ENCODE results near the gene TMEM231.

Gene TMEM231

DNA sequence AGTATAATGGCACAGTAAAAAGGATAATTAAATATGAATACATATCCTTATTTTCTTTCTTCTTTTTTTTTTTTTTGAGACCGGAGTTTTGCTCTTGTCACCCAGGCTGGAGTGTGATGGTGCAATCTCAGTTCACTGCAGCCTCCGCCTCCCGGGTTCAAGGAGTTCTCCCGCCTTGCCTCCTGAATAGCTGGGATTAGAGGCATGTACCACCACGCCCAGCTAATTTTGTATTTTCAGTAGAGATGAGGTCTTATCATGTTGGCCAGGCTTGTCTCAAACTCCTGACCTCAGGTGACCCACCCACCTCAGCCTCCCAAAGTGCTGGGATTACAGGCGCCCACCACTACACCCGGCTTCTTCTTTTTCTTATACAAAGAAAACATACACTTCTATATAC is 22.2 kb upstream of the TMEM231 start:
- TF ChIP-seq, protein P1, sequence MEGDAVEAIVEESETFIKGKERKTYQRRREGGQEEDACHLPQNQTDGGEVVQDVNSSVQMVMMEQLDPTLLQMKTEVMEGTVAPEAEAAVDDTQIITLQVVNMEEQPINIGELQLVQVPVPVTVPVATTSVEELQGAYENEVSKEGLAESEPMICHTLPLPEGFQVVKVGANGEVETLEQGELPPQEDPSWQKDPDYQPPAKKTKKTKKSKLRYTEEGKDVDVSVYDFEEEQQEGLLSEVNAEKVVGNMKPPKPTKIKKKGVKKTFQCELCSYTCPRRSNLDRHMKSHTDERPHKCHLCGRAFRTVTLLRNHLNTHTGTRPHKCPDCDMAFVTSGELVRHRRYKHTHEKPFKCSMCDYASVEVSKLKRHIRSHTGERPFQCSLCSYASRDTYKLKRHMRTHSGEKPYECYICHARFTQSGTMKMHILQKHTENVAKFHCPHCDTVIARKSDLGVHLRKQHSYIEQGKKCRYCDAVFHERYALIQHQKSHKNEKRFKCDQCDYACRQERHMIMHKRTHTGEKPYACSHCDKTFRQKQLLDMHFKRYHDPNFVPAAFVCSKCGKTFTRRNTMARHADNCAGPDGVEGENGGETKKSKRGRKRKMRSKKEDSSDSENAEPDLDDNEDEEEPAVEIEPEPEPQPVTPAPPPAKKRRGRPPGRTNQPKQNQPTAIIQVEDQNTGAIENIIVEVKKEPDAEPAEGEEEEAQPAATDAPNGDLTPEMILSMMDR (conservative IDR thresholded peaks at IDR 0.05; ENCODE audit: control insufficient read depth, insufficient read depth, low read depth, low read length), result no peak
- no peak overlapping the region for H3K4me3 ChIP-seq (ENCODE audit: control insufficient read depth, low read depth, low read length)
- DNase-seq (ENCODE audit: low read depth), result no peak

DNA sequence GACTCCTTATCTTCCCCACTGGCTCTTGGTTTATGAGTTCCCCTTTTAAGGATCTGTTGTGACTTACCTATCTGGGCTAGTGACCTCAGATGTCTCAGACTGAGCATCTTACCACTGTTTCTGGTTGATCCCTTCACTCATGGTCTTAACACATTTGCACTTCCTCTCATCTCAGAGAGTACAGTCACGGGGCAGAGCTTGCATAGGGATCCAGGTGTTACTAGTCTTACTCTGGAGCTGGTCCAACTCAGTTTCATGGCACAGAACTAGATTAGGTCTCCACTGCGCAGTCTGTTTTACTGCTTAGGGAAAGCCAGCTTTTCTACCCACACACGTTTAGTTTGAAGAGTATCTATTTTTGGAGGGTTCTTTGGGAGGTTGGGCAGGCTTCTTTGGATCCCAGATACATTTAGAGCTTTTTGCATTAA is 20.3 kb upstream of the TMEM231 start:
- H3K4me3 ChIP-seq (ENCODE audit: control insufficient read depth, low read depth, low read length), result no peak overlapping the region
- TF ChIP-seq, protein P1 (conservative IDR thresholded peaks at IDR 0.05; ENCODE audit: control insufficient read depth, insufficient read depth, low read depth, low read length), result no peak
- DNase-seq (ENCODE audit: low read depth), result no peak

DNA sequence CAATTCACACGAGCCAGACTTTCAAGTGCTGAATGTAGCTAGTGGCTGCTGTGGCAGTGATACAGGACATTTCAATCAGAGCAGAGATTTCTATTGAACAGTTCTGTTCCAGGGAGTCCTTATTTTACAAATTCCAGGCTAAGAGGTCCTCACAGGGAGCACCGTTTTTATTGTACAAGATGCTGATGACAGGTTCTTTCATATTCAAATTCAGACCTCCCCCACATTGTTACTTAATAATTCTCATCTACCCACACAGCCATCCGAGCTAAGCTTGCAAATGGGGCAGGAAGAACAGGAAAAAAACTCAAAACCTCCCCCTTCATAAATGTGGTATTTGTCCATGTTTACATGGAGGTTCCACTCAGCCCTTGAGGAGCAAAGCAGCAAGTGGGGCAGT is 19.9 kb upstream of the TMEM231 start:
- TF ChIP-seq, protein P1 (conservative IDR thresholded peaks at IDR 0.05; ENCODE audit: control insufficient read depth, insufficient read depth, low read depth, low read length), result no peak
- DNase-seq (ENCODE audit: low read depth), result no peak
- no peak overlapping the region for H3K4me3 ChIP-seq (ENCODE audit: control insufficient read depth, low read depth, low read length)

- H3K4me3 ChIP-seq (ENCODE audit: control insufficient read depth, low read depth, low read length), result no peak overlapping the region
- TF ChIP-seq, protein P1 (conservative IDR thresholded peaks at IDR 0.05; ENCODE audit: control insufficient read depth, insufficient read depth, low read depth, low read length), result no peak
- no peak for DNase-seq (ENCODE audit: low read depth)
These were observed 17.9 kb upstream of the TMEM231 start for GRCh38 chr16:75573955-75574354.

- H3K4me3 ChIP-seq (ENCODE audit: control insufficient read depth, low read depth, low read length), result no peak overlapping the region
- peak; percentile 27 for DNase-seq (ENCODE audit: low read depth)
- TF ChIP-seq, protein P1 (conservative IDR thresholded peaks at IDR 0.05; ENCODE audit: control insufficient read depth, insufficient read depth, low read depth, low read length), result no peak
These were observed 17.0 kb upstream of the TMEM231 start for GRCh38 chr16:75572864-75573542.

DNA sequence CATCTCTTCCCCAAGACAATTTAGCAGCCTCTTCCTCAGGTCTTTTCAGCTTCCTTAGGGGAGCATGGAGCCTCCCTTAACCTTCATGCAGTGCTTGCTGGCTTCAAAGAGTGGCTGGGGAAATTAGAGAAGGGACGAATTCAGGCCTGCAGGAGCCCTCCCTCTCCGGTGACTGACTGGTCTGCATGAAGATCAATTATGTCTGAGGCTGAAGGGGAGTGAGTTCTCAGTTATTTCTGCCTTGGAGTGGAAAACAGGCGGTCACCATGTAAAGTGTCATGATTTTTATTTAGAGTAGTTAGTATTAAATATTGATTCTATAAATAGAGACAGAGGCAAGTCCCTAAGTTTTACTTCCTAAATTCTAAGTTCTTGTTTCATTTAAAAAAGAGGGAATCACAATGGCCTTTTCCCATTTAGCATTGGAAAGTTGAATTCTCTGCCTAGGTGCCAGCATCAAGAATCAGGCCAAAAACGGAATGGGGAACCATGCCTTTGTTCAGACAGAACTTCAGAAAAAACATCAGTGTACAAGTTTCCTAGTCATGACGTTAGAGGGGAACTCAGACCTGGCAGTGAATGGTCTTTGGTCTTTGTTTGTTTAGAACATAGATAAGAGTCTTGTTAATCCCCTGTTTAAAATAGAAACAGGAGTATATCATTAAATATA is 14.5 kb upstream of the TMEM231 start:
- TF ChIP-seq, protein P1 (conservative IDR thresholded peaks at IDR 0.05; ENCODE audit: control insufficient read depth, insufficient read depth, low read depth, low read length), result no peak
- DNase-seq (ENCODE audit: low read depth), result no peak
- H3K4me3 ChIP-seq (ENCODE audit: control insufficient read depth, low read depth, low read length), result no peak overlapping the region
